Stimulated activated CD8-positive, alpha-beta memory T cell treated with anti-CD3 and anti-CD28 coated beads, Interleukin-4, amount 100 ng/mL, for 48 hours (primary cell): ENCODE data around the gene ANKRD33.
A peak's percentile ranks its signal among the peaks of the same experiment; 100 is the strongest.
"Not testable (repeated sequence)": the region's sequence is repeated elsewhere in the genome, so short reads cannot be mapped to it uniquely, and the experiment has no call there.

Experiments
- DNase-seq: peaks from one replicate; pipeline ENCODE4 v3.0.0-alpha.2; 2020

The ANKRD33 gene

DNA sequence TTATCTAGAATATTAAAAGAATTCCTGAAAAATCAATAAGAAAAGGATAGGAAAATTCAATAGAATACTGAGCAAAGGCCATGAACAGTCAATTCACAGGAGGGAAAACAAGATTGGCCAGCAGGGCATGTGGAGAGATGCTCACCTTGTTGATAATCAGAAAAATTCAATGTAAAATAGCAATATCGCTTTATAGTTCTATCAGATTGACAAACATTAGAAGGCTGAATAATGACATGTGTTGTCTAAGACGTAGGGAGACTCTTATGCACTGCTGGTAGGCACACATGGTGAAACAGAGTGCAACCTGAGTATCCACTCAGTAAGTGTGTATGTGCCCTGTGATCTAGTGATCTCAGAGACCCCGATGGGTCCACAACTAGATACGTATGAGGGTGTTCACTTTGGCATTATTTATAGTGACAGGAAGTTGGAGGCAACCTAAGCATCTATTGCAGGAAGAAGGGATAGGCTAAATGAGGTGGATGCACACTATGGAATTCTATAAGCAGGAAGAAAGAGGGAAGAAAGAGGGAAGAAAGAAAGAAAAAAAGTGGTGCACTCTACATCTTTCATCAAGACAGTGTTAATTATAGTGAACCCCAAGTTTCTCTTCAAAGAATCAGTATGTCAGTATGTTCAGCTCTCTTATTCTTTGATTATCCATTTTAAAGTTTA lies 3.8 kb upstream of the ANKRD33 start:
- no peak for DNase-seq

DNA sequence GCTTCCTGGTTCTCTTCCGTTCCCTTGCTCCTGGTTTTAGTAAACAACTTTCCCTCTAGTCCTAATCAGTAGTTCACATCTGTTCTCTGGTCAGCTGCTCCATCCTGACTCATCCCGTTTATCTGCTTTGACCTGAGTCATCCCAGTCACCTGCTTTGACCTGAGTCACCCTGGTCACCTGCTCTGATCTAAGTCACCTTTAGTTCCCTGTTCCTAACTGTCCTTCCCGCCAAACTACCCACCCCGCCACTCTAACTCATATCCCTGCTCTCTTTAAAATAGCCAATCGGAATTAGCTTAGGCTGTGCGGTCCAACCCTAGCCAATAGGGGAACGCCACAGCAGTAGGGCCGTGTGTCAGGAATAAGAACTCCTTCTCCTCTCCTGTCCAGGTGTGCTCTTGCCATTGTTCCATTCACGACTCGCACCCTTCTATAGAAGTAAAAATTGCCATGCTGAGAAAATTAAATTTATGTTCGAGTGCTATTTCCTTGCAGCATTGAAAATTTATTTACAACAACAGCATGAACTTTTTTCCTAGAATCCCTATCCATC lies 3.1 kb upstream of the ANKRD33 start:
- DNase-seq: no peak

DNA sequence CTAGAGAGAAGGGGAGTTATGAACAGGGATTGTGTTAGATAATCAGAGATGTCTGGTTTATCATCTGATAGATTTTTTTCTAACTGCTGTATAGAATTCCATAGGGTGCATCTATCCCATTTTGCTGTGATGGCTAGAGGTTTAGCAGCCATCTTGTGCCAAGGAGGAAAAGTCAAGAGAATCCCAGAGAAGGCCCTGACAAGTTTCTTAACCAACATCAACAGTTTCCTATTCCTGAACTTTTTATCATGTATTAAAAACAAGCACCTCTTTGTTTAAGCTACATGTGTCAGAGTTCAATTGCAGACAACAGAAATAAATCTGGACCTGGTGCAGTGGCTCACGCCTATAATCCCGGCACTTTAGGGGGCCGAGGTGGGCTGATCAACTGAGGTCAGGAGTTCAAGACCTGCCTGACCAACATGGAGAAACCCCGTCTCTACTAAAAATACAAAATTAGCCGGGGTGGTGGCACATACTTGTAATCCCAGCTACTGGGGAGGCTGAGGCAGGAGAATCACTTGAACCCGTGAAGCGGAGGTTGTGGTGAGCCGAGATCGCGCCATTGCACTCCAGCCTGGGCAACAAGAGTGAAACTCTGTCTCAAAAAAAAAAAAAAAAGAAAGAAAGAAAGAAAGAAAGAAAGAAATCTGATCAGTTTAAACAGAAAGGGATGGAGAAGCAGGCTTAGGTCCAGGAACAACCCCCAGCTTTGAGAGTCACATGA lies 2.4 kb upstream of the ANKRD33 start:
- DNase-seq: not testable (repeated sequence)

DNA sequence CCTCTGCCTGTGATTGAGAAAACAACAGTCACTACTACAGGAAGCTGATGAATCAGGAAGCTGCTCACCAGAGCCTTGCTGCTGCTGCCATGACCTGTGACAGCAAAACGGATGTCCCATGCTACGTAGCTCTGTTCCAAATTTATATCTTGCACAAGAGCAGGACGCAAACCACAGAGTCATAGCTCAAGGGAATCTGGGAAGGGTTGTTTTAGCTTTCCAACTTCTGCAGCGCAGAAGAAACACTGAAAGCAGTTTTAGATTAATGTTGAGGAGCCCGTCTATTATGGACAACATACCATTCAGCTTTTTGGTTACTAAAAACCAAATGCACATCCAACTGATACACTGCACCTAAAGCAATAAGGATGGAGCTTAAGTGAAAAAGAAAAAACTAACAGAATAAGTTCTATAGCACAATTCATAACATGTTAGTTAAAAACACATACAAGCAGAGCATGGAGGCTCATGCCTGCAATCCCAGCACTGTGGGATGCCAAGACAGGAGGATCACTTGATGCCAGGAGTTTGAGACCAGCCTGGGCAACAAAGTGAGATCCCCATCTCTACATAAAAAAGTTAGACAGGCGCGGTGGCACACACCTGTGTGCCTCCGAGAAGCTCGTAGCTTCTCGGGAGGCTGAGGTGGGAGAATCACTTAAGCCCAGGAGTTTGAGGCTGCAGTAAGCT lies 1.7 kb upstream of the ANKRD33 start:
- peak; percentile 45 for DNase-seq

DNA sequence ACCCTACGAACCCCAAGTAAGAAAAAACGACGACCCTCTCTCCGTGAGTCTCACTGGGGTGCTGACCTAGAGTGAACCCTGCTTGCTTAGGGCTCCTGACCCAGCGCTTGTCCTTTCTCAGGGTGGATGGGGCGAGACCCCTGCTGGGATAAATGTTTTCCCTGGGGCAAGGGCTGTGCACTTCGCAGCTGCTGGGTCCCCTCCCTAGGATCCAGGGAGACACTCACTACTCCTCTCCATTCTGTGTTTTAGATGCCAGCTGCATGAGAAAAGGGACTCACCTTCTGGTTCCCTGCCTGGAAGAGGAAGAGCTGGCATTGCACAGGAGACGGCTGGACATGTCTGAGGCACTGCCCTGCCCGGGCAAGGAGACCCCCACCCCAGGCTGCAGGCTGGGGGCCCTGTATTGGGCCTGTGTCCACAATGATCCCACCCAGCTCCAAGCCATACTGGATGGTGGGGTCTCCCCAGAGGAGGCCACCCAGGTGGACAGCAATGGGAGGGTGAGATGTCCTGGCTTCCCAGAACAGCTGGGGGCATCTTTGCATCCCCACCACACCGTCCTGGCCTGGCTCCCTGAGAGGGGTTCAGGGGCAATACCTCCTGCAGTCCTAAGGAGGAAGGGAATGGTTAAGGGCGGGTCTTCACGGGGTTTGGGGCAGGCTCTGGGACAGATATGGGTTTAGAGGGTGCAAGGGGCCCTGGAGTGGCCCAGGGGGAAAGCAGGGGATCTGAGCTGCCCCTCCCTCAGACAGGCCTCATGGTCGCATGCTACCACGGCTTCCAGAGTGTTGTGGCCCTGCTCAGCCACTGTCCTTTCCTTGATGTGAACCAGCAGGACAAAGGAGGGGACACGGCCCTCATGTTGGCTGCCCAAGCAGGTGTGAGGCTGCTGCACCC lies 663 bp downstream of the ANKRD33 start:
- DNase-seq: no peak

DNA sequence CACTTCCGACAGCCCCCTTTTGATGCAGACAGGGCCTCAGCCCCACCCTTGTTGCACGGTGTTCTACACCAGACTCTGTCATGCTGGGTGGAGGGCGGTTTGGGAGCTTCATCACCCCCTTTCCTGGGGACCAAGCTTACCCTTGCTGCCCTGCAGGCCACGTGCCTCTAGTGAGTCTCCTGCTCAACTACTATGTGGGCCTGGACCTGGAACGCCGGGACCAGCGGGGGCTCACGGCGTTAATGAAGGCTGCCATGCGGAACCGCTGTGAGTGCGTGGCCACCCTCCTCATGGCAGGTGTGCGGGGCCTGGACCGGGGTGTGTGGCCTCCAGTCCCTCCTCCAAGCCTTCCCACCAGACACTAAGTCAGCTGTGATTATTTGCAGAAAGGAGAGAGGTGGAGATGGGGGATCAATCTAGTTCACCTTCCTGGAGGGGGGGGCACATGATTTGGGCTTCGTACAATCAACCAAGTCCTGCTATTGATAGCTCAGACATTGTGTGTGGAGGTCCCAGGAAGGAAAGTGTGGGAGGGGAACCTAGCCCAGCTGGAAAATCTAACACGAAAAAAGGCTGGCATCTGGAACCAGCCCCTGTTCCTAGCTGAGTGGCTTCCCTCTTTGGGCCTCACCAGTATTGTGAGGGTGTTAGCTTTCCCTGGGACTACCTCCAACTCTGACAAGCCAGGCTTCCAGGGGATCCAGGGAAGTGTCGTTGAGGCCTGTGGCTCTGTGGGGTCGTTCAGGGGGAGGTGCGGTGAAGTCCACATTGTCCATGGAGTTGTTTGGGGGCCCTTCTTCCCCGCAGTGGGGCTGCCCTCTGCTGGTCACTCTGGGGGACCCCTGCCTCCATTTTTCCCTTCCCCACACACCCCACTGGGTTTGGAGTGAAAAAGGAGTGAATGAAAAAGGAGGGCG lies 1.6 kb downstream of the ANKRD33 start:
- DNase-seq: no peak

DNA sequence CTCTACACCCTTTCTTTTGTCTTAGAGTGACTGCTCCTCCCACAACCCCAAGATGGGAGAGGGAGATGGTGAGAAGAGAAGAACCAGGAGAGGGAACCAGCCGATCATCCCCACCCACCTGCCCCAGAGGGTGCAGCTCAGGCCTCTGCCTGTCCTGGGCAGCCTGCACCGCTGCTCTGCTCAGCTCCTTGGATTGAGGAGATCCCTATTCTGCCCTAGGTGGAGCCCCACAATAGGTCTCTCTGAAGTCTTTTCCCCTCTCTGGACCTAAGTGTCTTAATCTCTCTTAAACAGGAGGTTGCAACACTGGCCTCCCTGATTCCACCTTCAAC lies 2.2 kb downstream of the ANKRD33 start:
- DNase-seq: no peak

DNA sequence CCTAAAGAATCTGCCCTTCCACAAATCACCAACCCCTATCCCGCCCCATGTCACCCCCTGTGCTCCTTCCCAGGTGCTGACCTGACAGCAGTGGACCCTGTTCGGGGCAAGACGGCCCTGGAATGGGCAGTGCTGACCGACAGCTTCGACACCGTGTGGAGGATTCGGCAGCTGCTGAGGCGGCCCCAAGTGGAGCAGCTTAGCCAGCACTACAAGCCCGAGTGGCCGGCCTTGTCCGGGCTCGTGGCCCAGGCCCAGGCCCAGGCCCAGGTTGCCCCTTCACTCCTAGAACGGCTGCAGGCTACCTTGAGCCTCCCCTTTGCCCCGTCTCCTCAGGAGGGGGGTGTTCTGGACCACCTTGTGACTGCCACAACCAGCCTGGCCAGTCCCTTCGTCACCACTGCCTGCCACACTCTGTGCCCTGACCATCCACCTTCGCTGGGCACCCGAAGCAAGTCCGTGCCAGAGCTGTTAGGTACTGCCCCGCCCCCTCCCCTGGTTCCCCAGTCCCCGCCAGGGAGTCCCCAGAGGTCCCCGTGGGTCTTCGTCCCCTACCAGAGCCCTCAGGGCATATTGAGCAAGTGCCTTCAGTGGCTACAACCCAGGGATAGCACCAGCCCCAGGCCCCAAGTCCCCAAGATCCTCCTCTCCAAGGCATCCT lies 2.7 kb downstream of the ANKRD33 start:
- DNase-seq: no peak

DNA sequence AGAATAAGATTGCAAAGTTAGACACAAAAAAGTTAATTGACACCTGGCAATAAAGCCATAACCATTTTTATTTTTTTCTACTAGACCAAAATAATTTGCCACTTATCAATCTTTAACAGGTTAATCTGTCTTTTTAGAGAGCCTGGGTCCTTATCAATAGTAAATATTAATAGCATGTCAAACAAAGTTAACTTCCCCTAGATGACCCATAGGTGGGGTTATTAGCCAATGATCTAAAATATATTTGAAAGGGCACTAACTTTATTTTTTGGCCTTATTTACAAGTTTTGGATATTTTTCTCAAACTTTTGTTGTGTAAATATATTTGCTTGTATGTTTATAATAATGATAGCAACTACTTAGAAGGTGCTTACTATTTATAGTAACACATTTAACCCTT lies 3.9 kb downstream of the ANKRD33 start:
- DNase-seq: no peak

DNA sequence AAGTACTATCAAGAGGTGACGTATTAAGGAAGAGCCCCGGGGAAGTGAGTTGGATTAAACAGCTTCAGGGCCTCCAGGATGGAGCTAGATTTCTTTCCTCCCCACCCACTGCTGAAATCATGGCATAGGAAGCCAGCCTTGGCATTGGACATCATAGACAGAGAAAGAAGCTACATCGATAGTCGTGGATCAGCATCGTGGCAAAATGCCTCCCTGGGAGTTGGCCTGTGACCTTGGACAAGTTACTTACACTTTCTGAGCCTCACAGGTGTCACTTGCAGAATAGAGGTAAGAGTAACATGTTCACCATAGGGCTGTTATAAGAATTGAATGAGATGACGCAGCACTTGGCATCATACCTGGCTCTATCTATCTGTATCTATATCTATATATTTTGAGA lies 5.9 kb downstream of the ANKRD33 start:
- no peak for DNase-seq

DNA sequence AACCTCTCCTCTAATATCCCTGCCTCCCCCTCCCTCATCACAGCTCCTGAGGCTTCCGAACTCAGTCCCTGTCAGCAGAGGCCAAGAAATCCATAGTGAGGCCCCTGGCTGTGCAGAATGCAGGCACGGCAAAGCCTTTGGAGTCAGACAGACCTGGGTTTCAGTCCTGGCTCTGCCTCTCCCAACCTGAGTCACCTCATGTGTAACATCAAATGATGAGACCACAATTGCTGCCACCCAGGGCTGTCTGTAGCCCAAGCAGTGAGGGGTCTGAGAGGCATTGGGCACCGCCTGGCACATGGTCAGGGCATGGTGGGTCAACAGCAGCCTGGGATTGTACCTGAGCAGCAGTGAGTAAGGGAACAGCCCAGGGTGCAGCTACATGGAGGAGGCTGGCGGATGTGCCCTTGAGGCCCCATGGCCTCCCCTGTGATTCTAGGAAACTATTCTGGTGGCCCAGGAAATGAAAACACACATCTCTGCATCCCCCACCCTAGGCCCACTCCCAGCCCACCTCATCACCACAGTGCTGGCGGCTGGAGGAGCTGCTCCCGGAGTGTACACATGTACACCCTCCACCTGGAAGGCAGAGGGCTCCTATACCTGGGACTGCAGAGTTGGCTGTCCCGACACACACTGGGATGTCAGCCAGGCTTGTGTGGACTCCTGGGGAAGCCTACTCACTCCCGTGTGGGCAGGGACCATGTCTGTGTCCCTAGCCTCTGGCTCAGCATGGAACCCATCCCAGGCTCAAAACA lies 7.7 kb downstream of the ANKRD33 start:
- DNase-seq: no peak

DNA sequence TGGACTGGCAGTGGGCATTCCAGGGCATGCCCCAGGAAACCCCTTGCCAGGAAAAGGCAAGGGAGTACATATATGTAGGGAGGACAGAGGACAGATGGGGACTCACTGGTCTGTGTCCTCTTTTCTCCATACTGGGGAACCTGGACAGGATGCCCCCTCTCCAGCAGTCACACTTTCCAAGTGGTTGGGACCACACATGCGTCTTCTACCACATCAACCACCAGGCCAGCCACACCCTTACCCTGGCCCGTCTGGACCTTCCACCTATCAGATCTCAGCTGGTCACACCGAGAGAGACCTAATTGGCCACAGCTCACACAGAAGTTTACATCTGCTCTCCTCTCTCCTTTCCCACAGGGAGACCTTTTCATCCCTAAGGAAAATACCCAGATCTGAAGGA lies 8.3 kb downstream of the ANKRD33 start:
- no peak for DNase-seq

DNA sequence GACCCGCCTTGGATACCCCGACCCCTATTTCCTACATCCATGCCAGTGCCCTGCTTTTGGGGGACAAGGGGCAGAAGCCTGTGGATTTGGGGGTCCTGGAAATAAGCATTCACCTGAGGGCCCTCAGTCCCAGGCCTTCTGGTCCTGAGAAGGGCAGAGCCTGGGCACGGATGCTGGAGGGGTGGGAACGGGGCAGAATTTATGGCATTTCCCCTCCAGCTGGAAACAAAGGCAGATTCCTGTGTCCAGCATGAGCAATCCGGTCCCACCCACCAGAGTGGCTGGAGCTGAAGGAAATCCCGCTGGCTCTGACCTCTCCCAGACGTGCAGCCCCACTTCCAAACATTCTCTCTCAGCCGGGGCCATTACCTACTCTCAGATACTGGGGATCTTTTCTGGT lies 9.3 kb downstream of the ANKRD33 start:
- no peak for DNase-seq

DNA sequence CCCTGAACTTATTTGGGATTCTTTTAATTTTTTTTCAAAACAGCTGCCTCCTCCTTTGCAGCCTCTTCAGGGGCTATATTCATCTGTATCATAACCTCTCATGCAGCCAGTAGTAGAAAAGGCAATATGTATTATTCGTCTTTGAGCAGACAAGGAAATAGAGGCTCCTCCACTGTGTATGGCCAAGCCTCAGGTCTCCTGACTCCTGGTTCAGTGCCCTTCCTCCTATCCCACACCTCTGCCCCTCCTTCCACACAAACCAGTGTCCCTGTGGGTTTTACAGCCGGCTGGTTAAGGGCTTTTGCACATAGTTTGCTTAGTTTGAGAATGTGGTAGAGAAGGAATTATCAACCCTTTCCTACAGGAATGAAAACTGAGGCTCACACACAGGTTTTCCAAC lies 10.6 kb downstream of the ANKRD33 start:
- no peak for DNase-seq

DNA sequence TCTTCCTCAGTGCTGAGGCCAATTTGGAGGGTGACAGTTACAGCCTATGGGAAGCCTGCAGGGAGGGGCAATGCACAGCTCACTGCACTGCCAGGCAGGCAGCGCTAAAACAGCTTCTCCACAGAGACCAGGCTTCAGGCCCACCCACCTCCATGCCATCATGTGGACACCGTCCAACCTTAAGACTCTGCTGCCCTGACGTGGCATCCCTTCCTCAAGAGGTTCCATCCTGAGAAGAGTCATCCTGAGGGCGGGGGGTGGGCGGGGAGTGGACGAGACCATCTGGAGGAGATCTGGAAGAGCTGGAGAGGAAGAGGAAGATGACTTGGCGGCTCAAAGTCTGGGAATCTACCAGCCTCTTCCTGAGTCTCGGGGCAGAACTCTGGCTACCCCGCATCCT lies 11.0 kb downstream of the ANKRD33 start:
- DNase-seq: no peak

DNA sequence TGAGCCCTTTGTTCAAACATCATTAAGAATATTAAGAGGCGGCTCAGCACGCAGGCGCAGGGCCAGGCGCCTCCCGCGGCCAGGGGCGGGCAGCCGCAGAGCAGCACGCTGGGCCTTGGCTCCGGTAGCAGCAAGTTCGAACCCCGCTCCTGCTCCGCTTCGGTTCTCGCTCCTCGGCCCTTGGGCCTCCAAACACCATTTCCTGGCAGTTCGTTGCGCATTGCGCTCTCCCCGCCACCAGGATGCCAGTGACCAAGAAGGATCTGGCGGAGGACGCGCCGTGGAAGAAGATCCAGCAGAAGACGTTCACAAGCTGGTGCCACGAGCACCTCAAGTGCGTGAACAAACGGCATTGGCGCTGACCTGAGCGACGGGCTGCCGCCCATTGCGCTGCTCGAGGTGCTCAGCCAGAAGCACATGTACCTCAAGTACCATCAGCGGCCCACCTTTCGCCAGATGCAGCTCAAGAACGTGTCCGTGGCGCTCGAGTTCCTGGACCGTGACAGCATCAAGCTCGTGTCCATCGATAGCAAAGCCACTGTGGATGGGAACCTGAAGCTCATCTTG lies 12.5 kb downstream of the ANKRD33 start:
- no peak for DNase-seq

DNA sequence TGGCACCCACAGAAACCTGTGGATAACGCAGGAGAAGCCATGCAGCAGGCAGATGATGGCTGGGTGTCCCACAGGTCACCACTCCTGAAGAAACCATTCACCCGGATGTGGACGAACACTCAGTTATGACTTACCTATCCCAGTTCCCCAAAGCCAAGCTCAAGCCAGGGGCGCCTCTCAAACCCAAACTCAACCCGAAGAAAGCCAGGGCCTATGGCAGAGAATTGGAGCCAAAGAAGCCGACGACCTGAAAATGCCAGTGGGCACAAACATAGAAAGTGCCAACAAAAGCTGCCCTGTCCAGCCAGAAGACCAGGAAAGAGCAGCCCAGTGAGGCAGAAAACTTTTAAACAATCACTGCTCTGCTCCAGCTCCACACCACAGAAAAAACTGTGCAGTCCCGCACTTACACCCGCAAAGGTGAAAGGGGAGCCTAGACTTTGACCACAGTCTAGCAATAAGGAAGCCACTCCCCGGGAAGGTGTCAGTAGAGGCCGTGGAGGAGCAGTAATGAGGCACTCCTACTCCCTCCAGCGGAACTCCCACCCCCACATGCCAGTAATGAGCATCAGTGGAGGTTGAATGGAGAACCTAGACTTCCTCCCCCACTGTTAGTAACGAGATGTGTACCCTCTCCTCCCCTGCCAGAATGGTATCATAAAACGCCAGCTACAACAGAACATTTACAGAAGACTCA lies 13.4 kb downstream of the ANKRD33 start:
- DNase-seq: no peak

DNA sequence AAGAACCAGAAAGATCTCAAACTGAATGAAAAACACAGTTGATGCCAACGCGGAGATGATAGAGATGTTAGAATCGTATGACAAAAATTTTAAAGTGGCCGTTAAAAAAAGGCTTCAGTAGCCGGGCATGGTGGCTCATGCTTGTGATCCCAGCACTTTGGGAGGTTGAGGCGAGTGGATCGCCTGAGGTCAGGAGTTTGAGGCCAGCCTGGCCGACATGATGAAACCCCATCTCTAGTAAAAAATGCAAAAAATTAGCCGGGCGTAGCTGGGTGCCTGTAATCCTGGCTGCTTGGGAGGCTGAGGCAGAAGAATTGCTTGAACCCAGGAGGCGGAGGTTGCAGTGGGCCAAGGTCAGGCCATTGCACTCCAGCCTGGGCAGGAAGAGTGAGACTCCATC lies 14.0 kb downstream of the ANKRD33 start:
- DNase-seq: no peak

DNA sequence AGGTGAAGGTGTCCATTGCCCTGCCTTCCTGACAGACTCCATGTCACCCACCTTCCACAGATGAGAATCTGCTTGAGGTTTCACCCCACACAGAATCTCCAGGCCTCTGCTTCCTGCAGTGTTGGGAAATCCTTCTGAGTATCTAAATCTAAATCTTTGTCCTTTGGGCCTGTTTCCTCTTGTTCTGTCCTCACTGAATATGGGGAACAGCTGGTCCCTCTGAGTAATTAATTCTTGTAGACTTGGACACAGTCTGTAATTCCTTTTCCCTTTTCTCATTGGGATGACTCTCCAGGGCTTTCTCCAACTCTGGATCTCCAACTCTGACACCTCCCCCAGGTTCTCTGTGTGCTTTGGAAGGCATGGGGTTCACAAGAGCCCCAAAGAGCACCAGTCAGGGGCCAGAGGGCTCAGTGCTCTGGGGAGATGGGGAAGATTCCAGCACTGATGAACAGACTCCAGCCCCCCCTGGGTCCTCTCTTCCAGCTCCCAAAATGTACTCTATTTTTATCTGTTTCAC lies 17.1 kb downstream of the ANKRD33 start:
- no peak for DNase-seq
